HG02642 (cell line): Measurements from ENCODE around the gene FAM210B.
"Not testable (repeated sequence)": the region's sequence is repeated elsewhere in the genome, so short reads cannot be mapped to it uniquely, and the experiment has no call there.

Source experiments
- ATAC-seq: cut with Tn5 transposase; IDR thresholded peaks from one replicate; pipeline ENCODE4 v1.9.1; 2021; ENCODE audit warnings: mild to moderate bottlenecking; ENCODE audit not compliant: unreplicated experiment, poor library complexity

The FAM210B gene

GRCh38 chr20:56360133-56360907 is 1.5 kb downstream of the FAM210B start:
- ATAC-seq: no peak

GRCh38 chr20:56360908-56361205 is 2.1 kb downstream of the FAM210B start:
- ATAC-seq: no peak

- no peak for ATAC-seq
Measured at GRCh38 chr20:56361900-56362299, 3.1 kb downstream of the FAM210B start.

- ATAC-seq: no peak
Measured at GRCh38 chr20:56362833-56363413, 4.1 kb downstream of the FAM210B start.

- no peak for ATAC-seq
Measured at GRCh38 chr20:56363491-56363890, 4.7 kb downstream of the FAM210B start.

- ATAC-seq: no peak
Measured at GRCh38 chr20:56368351-56369134, 9.8 kb downstream of the FAM210B start.

GRCh38 chr20:56369179-56369578 is 10.4 kb downstream of the FAM210B start:
- no peak for ATAC-seq

- no peak for ATAC-seq
Measured at GRCh38 chr20:56371977-56372376, 13.2 kb downstream of the FAM210B start.

GRCh38 chr20:56372850-56373249 is 14.1 kb downstream of the FAM210B start:
- no peak for ATAC-seq

- no peak for ATAC-seq
Measured at GRCh38 chr20:56373942-56374341, 15.2 kb downstream of the FAM210B start.

GRCh38 chr20:56376331-56376730 is 17.6 kb downstream of the FAM210B start:
- no peak for ATAC-seq

GRCh38 chr20:56378386-56378785 is 19.6 kb downstream of the FAM210B start:
- ATAC-seq: no peak

GRCh38 chr20:56380375-56380774 is 21.6 kb downstream of the FAM210B start:
- ATAC-seq: no peak

GRCh38 chr20:56381501-56381900 is 22.7 kb downstream of the FAM210B start:
- no peak for ATAC-seq

- no peak for ATAC-seq
Measured at GRCh38 chr20:56382696-56383095, 23.9 kb downstream of the FAM210B start.

GRCh38 chr20:56383334-56383733 is 24.6 kb downstream of the FAM210B start:
- no peak for ATAC-seq

- no peak for ATAC-seq
Measured at GRCh38 chr20:56385130-56385529, 26.4 kb downstream of the FAM210B start.

GRCh38 chr20:56386219-56386618 is 27.4 kb downstream of the FAM210B start:
- no peak for ATAC-seq

- ATAC-seq: no peak
Measured at GRCh38 chr20:56388882-56389281, 30.1 kb downstream of the FAM210B start.

- ATAC-seq: no peak
Measured at GRCh38 chr20:56389807-56390206, 31.0 kb downstream of the FAM210B start.

- not testable (repeated sequence) for ATAC-seq
Measured at GRCh38 chr20:56390396-56390795, 31.6 kb downstream of the FAM210B start.
